ENCODE data around the gene HELZ.

DNA sequence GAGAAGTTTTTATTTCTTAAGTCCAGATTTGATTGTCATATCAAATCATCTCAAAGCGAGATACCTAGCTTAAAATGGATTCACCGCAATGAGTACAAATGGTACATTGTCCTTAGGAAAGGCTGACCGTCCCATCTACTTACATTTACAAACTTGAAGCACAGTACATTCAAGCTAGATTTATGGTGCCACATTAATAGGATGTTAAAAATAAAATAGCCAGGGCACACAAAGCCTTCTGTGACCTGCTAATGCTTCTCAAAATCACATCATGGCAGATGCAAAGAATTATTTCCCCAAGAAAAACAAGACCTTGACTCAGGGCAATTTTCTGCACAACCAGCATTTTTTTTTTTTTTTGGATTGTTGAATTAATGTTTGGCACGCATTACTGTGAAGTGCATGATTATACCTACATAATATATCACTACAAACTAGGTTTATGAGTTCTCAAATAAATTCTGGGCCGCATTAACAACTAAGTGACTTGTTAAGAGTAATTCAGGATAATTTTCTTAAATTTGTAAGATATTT, 175.3 kb downstream of the HELZ start:
- TF ChIP-seq CTCF (conservative IDR thresholded peaks at IDR 0.05 in 1 of 2, IDR thresholded peaks at IDR 0.05 in 1 of 2; ENCODE audit: low read depth in 1 of 2, low read length in 2 of 2) (no peak), EZH2 (IDR thresholded peaks at IDR 0.05; ENCODE audit: low read length, missing control alignments) (no peak)

Data from fibroblast of lung (primary cell).